K562 (cell line): ENCODE measurements around the gene TMEM108. TPM values are rescaled to one million over a fixed set of nuclear protein-coding genes. Genes with fewer than 3 reads are reported as not detected.

Experiments
- ATAC-seq: fragments of 200-7000 bp; cut with Tn5 transposase; 3 replicates; pipeline ENCODE4 v1.9.1; 2020; ENCODE audit warnings: moderate library complexity
- BruUV-seq: library from RNA; stranded (reverse); fragments of 400-500 nt; replicated peaks from 2 replicates; lab custom pipeline; 2021; lab: Mats Ljungman, UMichigan
- CTCF ChIA-PET: fragments of 300-600 bp; formaldehyde crosslinking; extraction: SDS; loops from one replicate; lab custom pipeline; 2021; ENCODE audit warnings: low intra/inter-chr PET ratio; lab: Yijun Ruan, JAX
- POLR2A ChIA-PET: fragments of 300-600, 350-650 bp; sonication (Branson Sonifier 250); formaldehyde crosslinking; extraction: SDS; loops from one replicate; lab custom pipeline; 2021; ENCODE audit warnings: antibody characterized with exemption, inconsistent platforms; lab: Yijun Ruan, JAX
- DNase-seq, 4 experiments: peaks; one replicate each; pipeline versions ENCODE4 v3.0.0 to v3.0.0-alpha.2; 2011 to 2018; ENCODE audit warnings: low spot score in 3 of 4, mixed read lengths in 3 of 4; ENCODE audit errors: extremely low read depth in 1 of 4
- FAIRE-seq: peaks from 2 replicates; lab custom pipeline; 2011; peaks lifted over from hg19 to GRCh38; lab: Jason Lieb, UNC
- H2AFZ ChIP-seq: 2 replicates; pipeline ENCODE4 v1.6.0; 2011; ENCODE audit warnings: low read depth, low read length, control low read depth, inconsistent platforms
- H3K27ac ChIP-seq: fragments of 200-600 bp; 3 replicates; pipeline ENCODE4 v1.8.0; 2011; ENCODE audit warnings: low read depth, mild to moderate bottlenecking, control low read depth, inconsistent platforms, low read length, moderate library complexity, mixed read lengths; ENCODE audit errors: extremely low read depth
- H3K27me3 ChIP-seq, 2 experiments: fragments of 300-600 bp in 1 of 2; 2 replicates in 1 of 2; 3 replicates in 1 of 2; pipeline versions ENCODE4 v1.6.0 to v1.8.0; 2011; ENCODE audit warnings: inconsistent platforms in 2 of 2, low read length in 2 of 2, mild to moderate bottlenecking in 1 of 2, mixed read lengths in 1 of 2, moderate library complexity in 1 of 2; ENCODE audit not compliant: control insufficient read depth in 2 of 2, insufficient read depth in 2 of 2
- H3K36me3 ChIP-seq: fragments of 300-600 bp; 3 replicates; pipeline ENCODE4 v1.8.0; 2011; ENCODE audit warnings: mild to moderate bottlenecking, low read length, inconsistent platforms; ENCODE audit not compliant: control insufficient read depth, insufficient read depth
- H3K4me1 ChIP-seq, 2 experiments: fragments of 200-600 bp in 1 of 2; replicated peaks in 1 of 2; 2 replicates in 1 of 2; 3 replicates in 1 of 2; pipeline versions ENCODE4 v1.5.1 to v1.8.0; 2011; ENCODE audit warnings: inconsistent platforms in 2 of 2, low read length in 2 of 2, mild to moderate bottlenecking in 1 of 2, mixed read lengths in 1 of 2, moderate library complexity in 1 of 2; ENCODE audit not compliant: control insufficient read depth in 2 of 2, insufficient read depth in 2 of 2
- H3K4me2 ChIP-seq: 2 replicates; pipeline ENCODE4 v1.6.1; 2011; ENCODE audit warnings: low read length, control low read depth, inconsistent platforms, mixed read lengths; ENCODE audit not compliant: insufficient read depth
- H3K4me3 ChIP-seq: fragments of 200-600 bp; sonication (generic), shearing (Covaris generic); 2 replicates; pipeline ENCODE4 v1.5.1; 2016; ENCODE audit warnings: control low read depth, inconsistent platforms
- H3K79me2 ChIP-seq: fragments of 200-600 bp; 3 replicates; pipeline ENCODE4 v1.8.0; 2011; ENCODE audit warnings: low read length, inconsistent platforms; ENCODE audit not compliant: control insufficient read depth, insufficient read depth
- H3K9ac ChIP-seq, 2 experiments: 2 replicates each; pipeline versions ENCODE4 v1.6.0 to v1.6.1; 2011; ENCODE audit warnings: low read depth in 2 of 2, low read length in 2 of 2, control low read depth in 1 of 2, inconsistent platforms in 1 of 2, mild to moderate bottlenecking in 1 of 2, mixed read lengths in 1 of 2; ENCODE audit not compliant: insufficient read depth in 1 of 2
- H3K9me1 ChIP-seq: one replicate; pipeline ENCODE4 v1.6.0; 2011; ENCODE audit warnings: inconsistent platforms, mild to moderate bottlenecking, low read length, moderate library complexity; ENCODE audit not compliant: control insufficient read depth, insufficient read depth
- H3K9me3 ChIP-seq: replicated peaks from 2 replicates; pipeline ENCODE4 v1.5.1; 2011; ENCODE audit warnings: low read depth, low read length, inconsistent platforms; ENCODE audit not compliant: control insufficient read depth, insufficient read depth
- H4K20me1 ChIP-seq: replicated peaks from 2 replicates; pipeline ENCODE4 v1.6.1; 2011; ENCODE audit warnings: low read length, inconsistent platforms, mixed read lengths; ENCODE audit not compliant: control insufficient read depth, insufficient read depth
- BCOR ChIP-seq: fragments of 450-650 bp; IDR thresholded peaks from 2 replicates; pipeline ENCODE4 v1.6.1; 2016
- CHCHD3 ChIP-seq: fragments of 250-450 bp; sonication (Bioruptor Pico); IDR thresholded peaks from 2 replicates; pipeline ENCODE4 v2.1.2; 2022; ENCODE audit warnings: mild to moderate bottlenecking
- ESRRA ChIP-seq: fragments of 450-650 bp; IDR thresholded peaks from 2 replicates; pipeline ENCODE4 v1.6.1; 2014; ENCODE audit warnings: low read depth, mild to moderate bottlenecking, moderate library complexity, borderline replicate concordance
- ETS2 ChIP-seq: IDR thresholded peaks from 2 replicates; pipeline ENCODE4 v1.6.1; 2016; ENCODE audit warnings: borderline replicate concordance, missing genetic modification characterization, mild to moderate bottlenecking, moderate library complexity, missing compliant biosample characterization; ENCODE audit not compliant: poor library complexity, severe bottlenecking
- ETV6 ChIP-seq, 3 experiments: fragments of 150-350 bp in 1 of 3; sonication (generic) in 1 of 3; formaldehyde crosslinking in 1 of 3; IDR thresholded peaks; 2 replicates each; pipeline versions ENCODE4 v1.6.1 to v1.8.0; 2014 to 2022; ENCODE audit warnings: borderline replicate concordance in 2 of 3, low read depth in 2 of 3, antibody characterized with exemption in 1 of 3, low read length in 1 of 3, mild to moderate bottlenecking in 1 of 3, missing genetic modification reagents in 1 of 3
- GTF2E2 ChIP-seq: fragments of 200-800 bp; sonication (Bioruptor generic); IDR thresholded peaks from 2 replicates; pipeline ENCODE4 v1.6.1; 2016; ENCODE audit warnings: missing genetic modification characterization, missing compliant biosample characterization
- KLF10 ChIP-seq: fragments of 250-450 bp; sonication (Bioruptor Pico); IDR thresholded peaks from 2 replicates; pipeline ENCODE4 v1.6.1; 2021; ENCODE audit warnings: matching md5 sums
- NEUROD1 ChIP-seq: fragments of 150-350 bp; IDR thresholded peaks from 2 replicates; pipeline ENCODE4 v1.6.1; 2014; ENCODE audit warnings: borderline replicate concordance, low read length, low read depth; ENCODE audit not compliant: partially characterized antibody
- PML ChIP-seq: IDR thresholded peaks from 2 replicates; pipeline ENCODE4 v1.6.1; 2012; ENCODE audit warnings: low read length, inconsistent platforms
- POLR2B ChIP-seq: fragments of 450-650 bp; IDR thresholded peaks from 2 replicates; pipeline ENCODE4 v1.6.1; 2018; ENCODE audit warnings: low read depth; ENCODE audit not compliant: partially characterized antibody
- RBFOX2 ChIP-seq: fragments of 200-400 bp; formaldehyde crosslinking; IDR thresholded peaks from 2 replicates; pipeline ENCODE4 v1.6.1; 2017; ENCODE audit warnings: low read depth, mild to moderate bottlenecking, low read length, moderate library complexity
- TRIM28 ChIP-seq: fragments of 450-650 bp; IDR thresholded peaks from 2 replicates; pipeline ENCODE4 v1.6.1; 2017
- ZBTB7A ChIP-seq: IDR thresholded peaks from 2 replicates; pipeline ENCODE4 v1.6.1; 2011; ENCODE audit warnings: low read depth, mild to moderate bottlenecking, low read length, moderate library complexity, borderline replicate concordance; ENCODE audit not compliant: control insufficient read depth
- ZNF140 ChIP-seq: fragments of 250-450 bp; sonication (Bioruptor Pico); IDR thresholded peaks from 2 replicates; pipeline ENCODE4 v1.8.0; 2021; ENCODE audit warnings: moderate library complexity, mild to moderate bottlenecking, inconsistent platforms
- ZNF282 ChIP-seq: sonication (generic); formaldehyde crosslinking; IDR thresholded peaks from 2 replicates; pipeline ENCODE4 v1.8.1; 2023; ENCODE audit warnings: missing genetic modification reagents
- WGBS: fragments of 100-300 bp; shearing (Covaris generic); methylation state at CpG from one replicate; pipeline ENCODE4 v1.1.6; 2016; ENCODE audit warnings: low coverage, mixed read lengths; ENCODE audit not compliant: insufficient coverage; ENCODE audit errors: missing lambda C conversion rate; 5-methylcytosine and 5-hydroxymethylcytosine counted together
- in situ Hi-C: fragments of 300-500 bp; cut with MboI; formaldehyde crosslinking; loops from 4 replicates; pipeline ENCODE4 v1.15.0; 2018; ENCODE audit warnings: inconsistent platforms, mixed read lengths
- intact Hi-C: fragments of 100-400 bp; cut with micrococcal nuclease; formaldehyde crosslinking; loops from 2 replicates; pipeline ENCODE4 v1.14.2; 2022
- polyA plus RNA-seq, 8 experiments: library from polyadenylated mRNA; depleted of rRNA in 4 of 8; stranded (reverse) in 5 of 8; unstranded in 3 of 8; fragments of >200 nt; fragmentation: Nextera tagmentation in 2 of 8; fragmentation: Illumina TruSeq in 1 of 8; extraction: Ambion mirVana in 2 of 8; extraction: Trizol in 1 of 8; gene quantifications; 2 replicates each; pipeline versions ENCODE4 v1.2.1 to v1.2.3, GENCODE V29; 2011 to 2014; ENCODE audit warnings: inconsistent platforms in 1 of 8, missing spikeins in 1 of 8
- total RNA-seq, 7 experiments: library from RNA; depleted of rRNA in 6 of 7; stranded (reverse); fragments of >200 nt in 6 of 7; fragmentation: Illumina TruSeq in 2 of 7; extraction: Trizol in 2 of 7; gene quantifications; 2 replicates each; pipeline versions ENCODE4 v1.2.1 to v1.2.3, GENCODE V29; 2011 to 2021; ENCODE audit warnings: low replicate concordance in 1 of 7

The TMEM108 gene
- total and polyA plus RNA-seq, 9 of the 15 experiments (the other 6 are each of a cell fraction or from before 2014, with no cell fraction given), result 0.65 to 11.1 (median 3.4) TPM

DNA sequence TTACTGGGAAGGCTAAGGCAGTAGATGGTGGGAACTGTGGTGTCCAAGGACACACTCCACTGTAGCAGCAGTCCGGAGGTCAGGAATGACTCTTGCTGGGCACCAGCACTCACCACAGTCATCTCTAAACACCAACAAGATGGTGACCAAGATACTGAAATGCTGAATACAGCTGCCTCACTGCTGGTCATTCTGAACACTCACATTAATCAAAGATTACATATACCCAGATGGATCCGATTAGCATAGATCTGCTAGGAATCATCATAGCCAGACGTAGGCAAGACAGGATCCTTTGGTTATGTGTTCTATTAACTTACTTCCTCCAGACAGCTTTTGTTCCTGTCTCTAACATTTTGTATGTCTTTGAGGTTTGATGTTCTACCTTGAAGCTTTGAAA, 226.7 kb downstream of the TMEM108 start:
- no TSS peak for BruUV-seq
- no peak overlapping the region for H2AFZ ChIP-seq
- POLR2A ChIA-PET, result no interaction called here
- FAIRE-seq (no peak), DNase-seq (no peak), ATAC-seq (no peak)
- no peak overlapping the region for H3K4me2 ChIP-seq
- H3K27me3 ChIP-seq, result no peaks in the 10 kb centered on the region
- TF ChIP-seq CHCHD3 (CRISPR knock-in tag), result no peak
- no peak for TF ChIP-seq GTF2E2 (tag)
- TF ChIP-seq TRIM28, result no peak
- no peaks in the 10 kb centered on the region for H3K9me1 ChIP-seq
- 36% methylated on average over 3 of the region's 3 CpGs for WGBS
- CTCF ChIA-PET, result no interaction called here
- no peaks in the 10 kb centered on the region for H3K4me1 ChIP-seq
- H3K79me2 ChIP-seq, result no peaks in the 10 kb centered on the region
- no peak overlapping the region for H3K9ac ChIP-seq
- intact Hi-C loops (no loop called here), in situ Hi-C loops (no loop called here)
- H3K9me3 ChIP-seq, result no peaks in the 10 kb centered on the region
- H3K27ac ChIP-seq, result no peak overlapping the region
- no peak overlapping the region for H3K4me3 ChIP-seq
- H3K36me3 ChIP-seq, result no peaks in the 10 kb centered on the region
- H4K20me1 ChIP-seq, result no peaks in the 10 kb centered on the region

DNA sequence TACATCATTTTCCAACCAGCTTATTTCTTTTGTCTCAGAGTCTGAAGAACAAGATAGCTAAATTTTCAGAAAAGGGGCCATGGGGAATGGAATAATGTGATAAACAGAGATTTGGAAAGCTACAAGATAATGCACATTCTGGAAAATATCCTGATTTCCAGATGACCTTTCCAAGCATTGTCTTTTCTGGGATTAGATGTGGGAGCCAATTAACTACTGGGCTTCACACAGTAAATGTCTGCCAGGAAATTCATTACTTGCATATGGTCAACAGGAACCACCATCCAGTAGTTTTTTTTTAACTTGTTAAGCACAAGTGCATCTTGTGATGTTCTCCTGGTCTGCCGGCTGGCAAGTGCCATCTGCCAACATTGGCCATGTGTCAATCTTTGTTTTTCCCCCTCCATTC, 230.5 kb downstream of the TMEM108 start:
- TF ChIP-seq NEUROD1, result no peak
- no peak for TF ChIP-seq KLF10 (CRISPR knock-in tag)
- TF ChIP-seq RBFOX2, result no peak
- TF ChIP-seq ZBTB7A, result no peak
- no peak for TF ChIP-seq POLR2B
- TF ChIP-seq ETS2 (tag), result no peak
- TF ChIP-seq ESRRA, result no peak
- TF ChIP-seq BCOR, result no peak
- TF ChIP-seq ETV6 (IDR thresholded peaks at IDR 0.05; ENCODE audit: borderline replicate concordance in 1 of 2, low read depth in 2 of 2, low read length in 1 of 2), result no peak
- no peak for TF ChIP-seq ETV6 (CRISPR knock-in tag; IDR thresholded peaks at IDR 0.05; ENCODE audit: borderline replicate concordance)
- no peak for TF ChIP-seq ZNF140
- no peak for TF ChIP-seq PML
- no peak for TF ChIP-seq ZNF282
- H3K9ac ChIP-seq, result no peak overlapping the region
- H3K9me1 ChIP-seq, result no peaks in the 10 kb centered on the region
- POLR2A ChIA-PET, result no interaction called here
- no peak overlapping the region for H3K27ac ChIP-seq
- no peaks in the 10 kb centered on the region for H3K4me1 ChIP-seq
- H2AFZ ChIP-seq, result no peak overlapping the region
- no peaks in the 10 kb centered on the region for H3K79me2 ChIP-seq
- H3K27me3 ChIP-seq, result no peaks in the 10 kb centered on the region
- H3K9me3 ChIP-seq, result no peaks in the 10 kb centered on the region
- H3K36me3 ChIP-seq, result no peaks in the 10 kb centered on the region
- intact Hi-C loops (no loop called here), in situ Hi-C loops (no loop called here)
- ATAC-seq (no peak), FAIRE-seq (no peak), DNase-seq (no peak)
- H3K4me2 ChIP-seq, result no peak overlapping the region
- WGBS, result 40% methylated on average over 1 of the region's 1 CpG
- no peaks in the 10 kb centered on the region for H4K20me1 ChIP-seq
- CTCF ChIA-PET, result no interaction called here
- BruUV-seq, result no TSS peak
- no peak overlapping the region for H3K4me3 ChIP-seq
